ENCODE measurements around the gene UQCC5.

The UQCC5 gene

GRCh38 chr3:52574056-52574965 lies 37.9 kb downstream of the UQCC5 start:
- no peak for DNase-seq
